ENCODE results near the gene BRSK1. TPM values are rescaled to one million over a fixed set of nuclear protein-coding genes. Genes with fewer than 3 reads are reported as not detected.

BRSK1 gene
- total and polyA plus RNA-seq, 10 of the 15 experiments (the other 5 are each of a cell fraction or from before 2014, with no cell fraction given) = 0.03 to 0.76 (median 0.25) TPM; not detected in 4

- 48% methylated on average over 11 of the region's 11 CpGs for WGBS (ENCODE audit: insufficient coverage, insufficient replicate concordance, low lambda C conversion rate, missing lambda C conversion rate)
- H3K4me1 ChIP-seq (ENCODE audit: control insufficient read depth, insufficient read depth, low read length) = peaks cover 5% of the 10 kb centered on the region
- no peaks in the 10 kb centered on the region for H3K36me3 ChIP-seq (ENCODE audit: control insufficient read depth in 2 of 2, insufficient read depth in 2 of 2, low read length in 1 of 2)
- H3K27me3 ChIP-seq (replicated peaks in 1 of 2; ENCODE audit: control insufficient read depth in 2 of 2, insufficient read depth in 2 of 2, low read length in 1 of 2) = no peaks in the 10 kb centered on the region; a peak in 1 of 4 replicates
- no peak for FAIRE-seq
- ChIA-PET CTCF (no interaction called here), POLR2A (no interaction called here), SMC1A (ENCODE audit: uncharacterized antibody, unreplicated experiment) (no interaction called here), RAD21 (ENCODE audit: unreplicated experiment) (no interaction called here)
- H3K9ac ChIP-seq (ENCODE audit: control insufficient read depth, insufficient read depth, low read length) = no peak overlapping the region
- BruUV-seq (replicated peaks) = no TSS peak
- no peak overlapping the region for H3K4me2 ChIP-seq (ENCODE audit: control insufficient read depth, insufficient read depth)
- no peak overlapping the region for H3K4me3 ChIP-seq
- H3K79me2 ChIP-seq (ENCODE audit: control insufficient read depth, insufficient read depth, low read length) = no peaks in the 10 kb centered on the region
- no peaks in the 10 kb centered on the region for H4K20me1 ChIP-seq (ENCODE audit: control insufficient read depth, insufficient read depth)
- in situ Hi-C loops (cut with MboI) = no loop called here
- DNase-seq (ENCODE audit: low read depth, low spot score) = no peak
- H3K27ac ChIP-seq (ENCODE audit: control insufficient read depth, insufficient read depth) = no peak overlapping the region
- intact Hi-C loops (cut with micrococcal nuclease; ENCODE audit: unreplicated experiment) = no loop called here
- TF ChIP-seq CREM (IDR thresholded peaks at IDR 0.05; ENCODE audit: low read depth) (no peak), EGR1 (IDR thresholded peaks at IDR 0.05; ENCODE audit: borderline replicate concordance in 1 of 2, low read depth in 2 of 2, low read length in 2 of 2) (no peak), ZNF274 (IDR thresholded peaks at IDR 0.05; ENCODE audit: insufficient read depth, insufficient read length) (no peak), CREB1 (IDR thresholded peaks at IDR 0.05; ENCODE audit: low read depth) (no peak), POU2F2 (IDR thresholded peaks at IDR 0.05; ENCODE audit: borderline replicate concordance, low read depth, low read length) (no peak), RAD21 (IDR thresholded peaks at IDR 0.05; ENCODE audit: insufficient read depth, low read depth, low read length) (no peak)
- ATAC-seq = no peak
- H3K9me3 ChIP-seq (replicated peaks; ENCODE audit: control insufficient read depth, insufficient read depth, low read length) = no peaks in the 10 kb centered on the region
- no peak overlapping the region for H2AFZ ChIP-seq (ENCODE audit: control insufficient read depth, low read depth, low read length)
These were observed 50.1 kb downstream of the BRSK1 start for GRCh38 chr19:55333870-55334269.

- ChIA-PET SMC1A (ENCODE audit: uncharacterized antibody, unreplicated experiment) (no interaction called here), RAD21 (ENCODE audit: unreplicated experiment) (no interaction called here), POLR2A (no interaction called here), CTCF (interaction anchor here (1.0 kb wide), 1 partner anchor 8 kb away, joined by 3 read pairs; no protein-coding TSS in a partner anchor)
- intact Hi-C loops (cut with micrococcal nuclease; ENCODE audit: unreplicated experiment) (no loop called here), in situ Hi-C loops (cut with MboI) (no loop called here)
- no peak overlapping the region for H3K4me3 ChIP-seq
- DNase-seq (ENCODE audit: low read depth, low spot score) (no peak), FAIRE-seq (no peak), ATAC-seq (no peak)
- 49% methylated on average over 7 of the region's 7 CpGs for WGBS (ENCODE audit: insufficient coverage, insufficient replicate concordance, low lambda C conversion rate, missing lambda C conversion rate)
- no TSS peak for BruUV-seq (replicated peaks)
- no peaks in the 10 kb centered on the region for H3K36me3 ChIP-seq (ENCODE audit: control insufficient read depth in 2 of 2, insufficient read depth in 2 of 2, low read length in 1 of 2)
- H4K20me1 ChIP-seq (ENCODE audit: control insufficient read depth, insufficient read depth) = no peaks in the 10 kb centered on the region
- H3K9ac ChIP-seq (ENCODE audit: control insufficient read depth, insufficient read depth, low read length) = no peak overlapping the region
- no peak overlapping the region for H2AFZ ChIP-seq (ENCODE audit: control insufficient read depth, low read depth, low read length)
- no peak overlapping the region for H3K27ac ChIP-seq (ENCODE audit: control insufficient read depth, insufficient read depth)
- peaks cover 5% of the 10 kb centered on the region for H3K79me2 ChIP-seq (ENCODE audit: control insufficient read depth, insufficient read depth, low read length)
- no peak overlapping the region for H3K4me2 ChIP-seq (ENCODE audit: control insufficient read depth, insufficient read depth)
- H3K4me1 ChIP-seq (ENCODE audit: control insufficient read depth, insufficient read depth, low read length) = peaks cover 6% of the 10 kb centered on the region
- H3K9me3 ChIP-seq (replicated peaks; ENCODE audit: control insufficient read depth, insufficient read depth, low read length) = no peaks in the 10 kb centered on the region
- H3K27me3 ChIP-seq (replicated peaks in 1 of 2; ENCODE audit: control insufficient read depth in 2 of 2, insufficient read depth in 2 of 2, low read length in 1 of 2) = no peaks in the 10 kb centered on the region; a peak in 1 of 4 replicates
- TF ChIP-seq KLF5 (IDR thresholded peaks at IDR 0.05; ENCODE audit: partially characterized antibody) (no peak), E2F8 (IDR thresholded peaks at IDR 0.05; ENCODE audit: low read depth, partially characterized antibody) (no peak), ZNF622 (IDR thresholded peaks at IDR 0.05) (no peak), MEF2A (IDR thresholded peaks at IDR 0.05; ENCODE audit: insufficient read depth, low read depth, low read length) (no peak), EZH2 (IDR thresholded peaks at IDR 0.05; ENCODE audit: borderline replicate concordance, control insufficient read depth, low read depth, low read length) (no peak), PKNOX1 (IDR thresholded peaks at IDR 0.05) (no peak), CBFB (IDR thresholded peaks at IDR 0.05; ENCODE audit: low read depth) (no peak), BACH1 (IDR thresholded peaks at IDR 0.05; ENCODE audit: borderline replicate concordance) (no peak), SRF (IDR thresholded peaks at IDR 0.05; ENCODE audit: low read depth in 2 of 2, low read length in 2 of 2) (no peak), CREM (IDR thresholded peaks at IDR 0.05; ENCODE audit: low read depth) (no peak)
These were observed 52.3 kb downstream of the BRSK1 start for GRCh38 chr19:55336101-55336500.
